Vagina (tissue), 2 donors: ENCODE measurements around the gene DMRTB1. TPM values are rescaled to one million over a fixed set of nuclear protein-coding genes. Genes with fewer than 3 reads are reported as not detected.

ENCODE experiments used
- DNase-seq, 2 donors: peaks; one replicate each; pipeline ENCODE4 v3.0.0-alpha.2; 2017; ENCODE audit errors: extremely low spot score in 2 of 2
- H3K27ac ChIP-seq: fragments of 200-600 bp; sonication (generic); one replicate; pipeline ENCODE4 v1.5.1; 2019
- H3K27me3 ChIP-seq: fragments of 200-600 bp; sonication (generic); one replicate; pipeline ENCODE4 v1.5.1; 2019
- H3K36me3 ChIP-seq, 2 donors: fragments of 200-600 bp; sonication (generic); one replicate each; pipeline ENCODE4 v1.5.1; 2017 to 2019
- H3K4me1 ChIP-seq: fragments of 200-600 bp; sonication (generic); one replicate; pipeline ENCODE4 v1.5.1; 2019
- H3K4me3 ChIP-seq, 2 donors: fragments of 200-600 bp; sonication (generic); 1 replicate in 1 of 2; 2 replicates in 1 of 2; pipeline ENCODE4 v1.5.1; 2016 to 2019
- H3K9me3 ChIP-seq: fragments of 200-600 bp; sonication (generic); one replicate; pipeline ENCODE4 v1.5.1; 2019
- CTCF ChIP-seq, 3 experiments: fragments of 450-650 bp in 2 of 3; fragments of 200-600 bp in 1 of 3; sonication (generic) in 1 of 3; IDR thresholded peaks; one replicate each; pipeline ENCODE4 v1.5.1; 2017 to 2019; ENCODE audit warnings: antibody characterized with exemption in 3 of 3, mild to moderate bottlenecking in 2 of 3, moderate library complexity in 2 of 3
- POLR2A ChIP-seq, 2 donors: fragments of 450-650 bp; IDR thresholded peaks; one replicate each; pipeline ENCODE4 v1.6.1; 2017; ENCODE audit warnings: antibody characterized with exemption in 2 of 2, mild to moderate bottlenecking in 2 of 2, moderate library complexity in 2 of 2
- POLR2AphosphoS5 ChIP-seq, 2 donors: sonication (generic); formaldehyde crosslinking; IDR thresholded peaks; one replicate each; pipeline ENCODE4 v1.9.0; 2017; ENCODE audit warnings: antibody characterized with exemption in 2 of 2, mild to moderate bottlenecking in 2 of 2, low read depth in 1 of 2; ENCODE audit not compliant: insufficient read depth in 1 of 2
- intact Hi-C: fragments of 100-400 bp; cut with DNase I; formaldehyde crosslinking; loops from one replicate; pipeline ENCODE4 v1.15.1; 2023
- total RNA-seq: library from RNA; depleted of rRNA; stranded (reverse); fragments of >200 nt; gene quantifications from one replicate; pipeline ENCODE4 v1.2.3, GENCODE V29; 2016

DMRTB1 gene
- total RNA-seq, 1 donor from 2014 or later, result not detected

GRCh38 chr1:53508056-53508990 is 49.1 kb downstream of the DMRTB1 start:
- no peaks in the 10 kb centered on the region for H3K36me3 ChIP-seq
- DNase-seq, result no peak
- no peaks in the 10 kb centered on the region for H3K9me3 ChIP-seq
- H3K27me3 ChIP-seq, result no peaks in the 10 kb centered on the region
- no peak overlapping the region for H3K4me3 ChIP-seq
- H3K4me1 ChIP-seq, result peaks cover 41% of the 10 kb centered on the region
- intact Hi-C loops, result no loop called here
- TF ChIP-seq CTCF (IDR thresholded peaks at IDR 0.05) (no peak), POLR2A (IDR thresholded peaks at IDR 0.05) (no peak), POLR2AphosphoS5 (IDR thresholded peaks at IDR 0.05; ENCODE audit: insufficient read depth in 1 of 2, low read depth in 1 of 2) (no peak)
- H3K27ac ChIP-seq, result peak overlapping the region; percentile 80

GRCh38 chr1:53508991-53509666 is 49.9 kb downstream of the DMRTB1 start:
- intact Hi-C loops, result no loop called here
- Histone ChIP-seq H3K4me3 (no peak overlapping the region), H3K36me3 (no peaks in the 10 kb centered on the region), H3K27ac (peak overlapping the region; percentile 80), H3K9me3 (no peaks in the 10 kb centered on the region), H3K4me1 (peaks cover 38% of the 10 kb centered on the region), H3K27me3 (no peaks in the 10 kb centered on the region)
- DNase-seq, result no peak
- peak; percentile 39 to 72 for TF ChIP-seq POLR2AphosphoS5 (IDR thresholded peaks at IDR 0.05; ENCODE audit: insufficient read depth in 1 of 2, low read depth in 1 of 2)
- no peak for TF ChIP-seq POLR2A (IDR thresholded peaks at IDR 0.05)

- Histone ChIP-seq H3K4me1 (peaks cover 38% of the 10 kb centered on the region), H3K9me3 (no peaks in the 10 kb centered on the region), H3K4me3 (no peak overlapping the region), H3K27ac (peak overlapping the region; percentile 80), H3K36me3 (no peaks in the 10 kb centered on the region), H3K27me3 (no peaks in the 10 kb centered on the region)
- intact Hi-C loops, result no loop called here
- no peak for DNase-seq
- peak in 1 of 2 donors; percentile 18 for TF ChIP-seq POLR2AphosphoS5 (IDR thresholded peaks at IDR 0.05; ENCODE audit: insufficient read depth in 1 of 2, low read depth in 1 of 2)
- TF ChIP-seq CTCF (IDR thresholded peaks at IDR 0.05), result no peak
Measured at GRCh38 chr1:53509775-53510174, 50.6 kb downstream of the DMRTB1 start.

- intact Hi-C loops, result no loop called here
- no peak for DNase-seq
- no peak overlapping the region for H3K4me3 ChIP-seq
- peaks cover 38% of the 10 kb centered on the region for H3K4me1 ChIP-seq
- no peaks in the 10 kb centered on the region for H3K27me3 ChIP-seq
- TF ChIP-seq POLR2A (IDR thresholded peaks at IDR 0.05) (no peak), POLR2AphosphoS5 (IDR thresholded peaks at IDR 0.05; ENCODE audit: insufficient read depth in 1 of 2, low read depth in 1 of 2) (no peak), CTCF (IDR thresholded peaks at IDR 0.05) (no peak)
- H3K27ac ChIP-seq, result peak overlapping the region; percentile 80
- no peaks in the 10 kb centered on the region for H3K9me3 ChIP-seq
- no peaks in the 10 kb centered on the region for H3K36me3 ChIP-seq
Measured at GRCh38 chr1:53510215-53510614, 51.0 kb downstream of the DMRTB1 start.

- Histone ChIP-seq H3K27ac (peak overlapping the region; percentile 80), H3K9me3 (no peaks in the 10 kb centered on the region), H3K36me3 (no peaks in the 10 kb centered on the region), H3K4me3 (no peak overlapping the region), H3K27me3 (no peaks in the 10 kb centered on the region), H3K4me1 (peaks cover 38% of the 10 kb centered on the region)
- DNase-seq, result no peak
- TF ChIP-seq CTCF (IDR thresholded peaks at IDR 0.05) (no peak), POLR2A (IDR thresholded peaks at IDR 0.05) (no peak), POLR2AphosphoS5 (IDR thresholded peaks at IDR 0.05; ENCODE audit: insufficient read depth in 1 of 2, low read depth in 1 of 2) (peak in 1 of 2 donors; percentile 35)
- intact Hi-C loops, result no loop called here
Measured at GRCh38 chr1:53511323-53511932, 52.2 kb downstream of the DMRTB1 start.
